ENCODE data around the gene PCDHB7. TPM values are rescaled to one million over a fixed set of nuclear protein-coding genes. Genes with fewer than 3 reads are reported as not detected.

PCDHB7 gene
- total and polyA plus RNA-seq, 2 donors (not counting 3 experiments of a cell fraction or from before 2014, with no cell fraction given): 0.27 to 0.57 TPM

- Histone ChIP-seq H3K9ac (replicated peaks; ENCODE audit: extremely low read depth, insufficient read depth, low read length) (no peak overlapping the region), H3K4me3 (replicated peaks in 1 of 3; ENCODE audit: insufficient read depth in 1 of 3, low read depth in 1 of 3, low read length in 3 of 3) (no peak overlapping the region), H3K4me2 (ENCODE audit: insufficient read depth, low read length) (no peak overlapping the region), H2AFZ (ENCODE audit: low read depth, low read length) (no peak overlapping the region), H3K4me1 (ENCODE audit: control insufficient read depth, extremely low read depth, insufficient read depth, low read length) (no peaks in the 10 kb centered on the region), H4K20me1 (replicated peaks; ENCODE audit: control insufficient read depth, extremely low read depth, insufficient read depth, low read length) (no peaks in the 10 kb centered on the region), H3K79me2 (ENCODE audit: control insufficient read depth, insufficient read depth, low read length) (no peaks in the 10 kb centered on the region), H3K27ac (ENCODE audit: insufficient read depth, low read depth, low read length) (no peak overlapping the region), H3K9me1 (replicated peaks; ENCODE audit: control insufficient read depth, extremely low read depth, insufficient read depth, low read length) (no peaks in the 10 kb centered on the region), H3K36me3 (ENCODE audit: control insufficient read depth in 2 of 2, extremely low read depth in 1 of 2, insufficient read depth in 2 of 2, low read length in 2 of 2) (no peaks in the 10 kb centered on the region), H3K9me3 (replicated peaks; ENCODE audit: control insufficient read depth, insufficient read depth, low read length) (no peaks in the 10 kb centered on the region), H3K27me3 (ENCODE audit: control insufficient read depth in 2 of 2, insufficient read depth in 2 of 2, low read length in 2 of 2) (no peaks in the 10 kb centered on the region)
- FAIRE-seq: no peak
- ChIA-PET CTCF (no interaction called here), POLR2A (no interaction called here)
- TF ChIP-seq MYC (IDR thresholded peaks at IDR 0.05; ENCODE audit: low read depth, low read length) (no peak), FOS (IDR thresholded peaks at IDR 0.05; ENCODE audit: borderline replicate concordance, insufficient read depth, low read length) (no peak), JUN (IDR thresholded peaks at IDR 0.05; ENCODE audit: borderline replicate concordance, insufficient read depth, insufficient read length, low read depth) (no peak), POLR2AphosphoS5 (IDR thresholded peaks at IDR 0.05; ENCODE audit: insufficient read depth, low read depth, low read length) (no peak), CTCF (IDR thresholded peaks at IDR 0.05; ENCODE audit: extremely low read depth in 1 of 2, insufficient read depth in 1 of 2, low read depth in 1 of 2, low read length in 2 of 2) (no peak), EZH2 (IDR thresholded peaks at IDR 0.05; ENCODE audit: borderline replicate concordance, low read depth, low read length, severe bottlenecking) (no peak), POLR2A (IDR thresholded peaks at IDR 0.05; ENCODE audit: low read depth, low read length) (no peak), GATA2 (IDR thresholded peaks at IDR 0.05; ENCODE audit: insufficient read depth, insufficient read length, low read depth, low read length) (no peak), MAX (IDR thresholded peaks at IDR 0.05; ENCODE audit: insufficient read depth, insufficient read length) (no peak)
- BruUV-seq (replicated peaks): no TSS peak
- dilution Hi-C loops (cut with MboI; ENCODE audit: extremely low pct_ligation_motif_present, low sequenced_read_pairs): no loop called here
- DNase-seq (ENCODE audit: low read depth, low spot score): no peak
- intact Hi-C loops (cut with micrococcal nuclease): no loop called here
Observed at GRCh38 chr5:141180313-141180712, 7.9 kb downstream of the PCDHB7 start.

Measured in endothelial cell of umbilical vein (primary cell).